Activated naive CD8-positive, alpha-beta T cell treated with anti-CD3 and anti-CD28 coated beads, Interleukin-2, amount 50 U/mL, for 24 hours (primary cell): Measurements from ENCODE around the gene TEX14.
A peak's percentile ranks its signal among the peaks of the same experiment; 100 is the strongest.

Experiments used
- ATAC-seq: fragments of 150-1000 bp; cut with Tn5 transposase; one replicate; pipeline ENCODE4 v1.10.0; 2021
- DNase-seq: peaks from one replicate; pipeline ENCODE4 v3.0.0; 2021
- H3K27ac Mint-ChIP-seq: one replicate; pipeline ENCODE4 v1.8.0; 2021; ENCODE audit warnings: mild to moderate bottlenecking, mixed read lengths
- H3K27me3 Mint-ChIP-seq: one replicate; pipeline ENCODE4 v1.8.0; 2021; ENCODE audit warnings: mixed read lengths
- H3K36me3 Mint-ChIP-seq: one replicate; pipeline ENCODE4 v1.8.0; 2021; ENCODE audit warnings: low read depth, mixed read lengths
- H3K4me1 Mint-ChIP-seq: one replicate; pipeline ENCODE4 v1.8.0; 2021; ENCODE audit warnings: mixed read lengths
- H3K4me3 Mint-ChIP-seq: one replicate; pipeline ENCODE4 v1.8.0; 2021; ENCODE audit warnings: mild to moderate bottlenecking, moderate library complexity, mixed read lengths
- H3K9me3 Mint-ChIP-seq: one replicate; pipeline ENCODE4 v1.8.0; 2021; ENCODE audit warnings: mixed read lengths

The TEX14 gene

GRCh38 chr17:58513267-58513964, 178.4 kb downstream of the TEX14 start:
- peaks cover 5% of the 10 kb centered on the region for H3K27me3 Mint-ChIP-seq
- ATAC-seq (no peak), DNase-seq (peak; percentile 54)
- peak overlapping the region; percentile 94 for H3K4me3 Mint-ChIP-seq
- H3K36me3 Mint-ChIP-seq: peaks cover 39% of the 10 kb centered on the region
- H3K4me1 Mint-ChIP-seq: peaks cover 52% of the 10 kb centered on the region
- H3K27ac Mint-ChIP-seq: peak overlapping the region; percentile 92
- no peaks in the 10 kb centered on the region for H3K9me3 Mint-ChIP-seq

GRCh38 chr17:58510075-58510474, 181.8 kb downstream of the TEX14 start:
- ATAC-seq: no peak
- H3K36me3 Mint-ChIP-seq: peaks cover 61% of the 10 kb centered on the region
- H3K27me3 Mint-ChIP-seq: no peaks in the 10 kb centered on the region
- no peak for DNase-seq
- no peaks in the 10 kb centered on the region for H3K9me3 Mint-ChIP-seq
- peaks cover 29% of the 10 kb centered on the region for H3K4me1 Mint-ChIP-seq
- H3K27ac Mint-ChIP-seq: no peak overlapping the region
- no peak overlapping the region for H3K4me3 Mint-ChIP-seq

- H3K36me3 Mint-ChIP-seq: peaks cover 69% of the 10 kb centered on the region
- H3K4me3 Mint-ChIP-seq: no peak overlapping the region
- H3K27me3 Mint-ChIP-seq: no peaks in the 10 kb centered on the region
- H3K9me3 Mint-ChIP-seq: no peaks in the 10 kb centered on the region
- ATAC-seq: no peak
- H3K4me1 Mint-ChIP-seq: peaks cover 25% of the 10 kb centered on the region
- no peak overlapping the region for H3K27ac Mint-ChIP-seq
- no peak for DNase-seq
These were observed 183.3 kb downstream of the TEX14 start for GRCh38 chr17:58508341-58509067.

GRCh38 chr17:58507123-58507634, 184.7 kb downstream of the TEX14 start:
- ATAC-seq (no peak), DNase-seq (no peak)
- Mint-ChIP-seq H3K27me3 (no peaks in the 10 kb centered on the region), H3K4me1 (peaks cover 17% of the 10 kb centered on the region), H3K36me3 (peaks cover 70% of the 10 kb centered on the region), H3K4me3 (no peak overlapping the region), H3K27ac (no peak overlapping the region), H3K9me3 (no peaks in the 10 kb centered on the region)
